Renal pelvis (tissue), 4 donors: ENCODE measurements around the gene BEAN1. TPM values are rescaled to one million over a fixed set of nuclear protein-coding genes. Genes with fewer than 3 reads are reported as not detected.
"Not testable (repeated sequence)": the region's sequence is repeated elsewhere in the genome, so short reads cannot be mapped to it uniquely, and the experiment has no call there.

Experiments used
- DNase-seq: peaks from one replicate; pipeline ENCODE4 v3.0.0-alpha.2; 2013
- polyA plus RNA-seq, 3 donors: library from polyadenylated mRNA; unstranded; fragments of 120-200 nt; gene quantifications; one replicate each; pipeline ENCODE4 v1.2.1, GENCODE V29; 2013; ENCODE audit not compliant: insufficient read length in 3 of 3

BEAN1 gene
- polyA plus RNA-seq, 3 donors, result 1.5 to 3.8 (median 3.4) TPM

DNA sequence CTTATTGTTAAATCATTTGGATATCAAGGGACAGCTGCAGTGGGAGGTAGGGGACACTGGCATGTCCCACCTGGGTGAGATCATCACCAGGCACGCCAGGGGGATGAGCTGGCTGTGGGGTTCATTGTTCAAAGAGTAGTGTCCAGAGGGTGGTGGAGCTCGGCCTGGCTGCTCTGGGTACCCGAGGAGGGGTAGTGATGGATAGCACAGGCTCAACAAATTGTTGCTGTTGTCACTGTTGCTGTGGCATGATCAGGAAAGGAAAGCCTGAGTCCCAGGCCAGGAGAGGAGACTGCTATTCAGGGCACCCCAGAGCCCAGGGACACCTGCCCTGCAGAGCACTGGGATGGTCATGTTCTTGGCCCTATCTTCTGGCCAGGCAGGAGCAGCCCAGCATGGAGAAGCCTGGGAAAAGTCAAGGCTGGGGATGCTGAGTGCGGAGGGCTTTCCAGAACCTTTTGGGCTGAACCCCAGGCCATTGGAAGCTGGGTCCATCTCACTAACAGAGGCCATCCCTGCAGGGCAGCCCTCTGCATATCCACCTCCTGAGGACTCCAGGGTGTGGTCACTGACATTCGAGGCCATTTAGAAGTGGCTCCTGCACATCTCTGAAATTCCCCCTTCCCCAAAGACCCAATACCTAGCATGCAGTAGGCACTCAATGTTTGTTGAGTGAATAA is 12.1 kb downstream of the BEAN1 start:
- DNase-seq, result no peak

DNA sequence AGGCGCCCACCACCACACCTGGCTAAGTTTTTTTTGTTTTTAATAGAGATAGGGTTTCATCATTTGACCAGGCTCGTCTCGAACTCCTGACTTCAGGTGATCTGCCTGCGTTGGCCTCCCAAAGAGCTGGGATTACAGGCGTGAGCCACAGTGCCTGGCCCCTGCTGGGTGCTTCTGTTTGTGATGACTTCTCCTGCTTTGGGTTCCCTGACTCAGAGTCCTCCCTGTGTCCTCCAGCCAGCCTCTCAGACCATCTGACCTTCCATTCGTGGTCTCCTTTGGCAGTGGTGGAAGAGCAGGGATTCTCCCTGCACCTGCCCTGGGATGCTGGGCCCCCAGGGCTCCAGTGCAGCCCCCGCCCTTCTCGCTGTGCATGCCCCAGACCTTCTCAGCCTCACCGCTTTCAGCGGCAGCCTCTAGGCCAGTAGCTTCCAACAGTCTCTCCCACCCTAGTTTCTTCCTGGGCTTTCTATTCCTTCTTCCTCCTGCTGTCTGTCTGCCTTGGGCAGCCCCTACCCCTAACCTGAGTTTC is 13.2 kb downstream of the BEAN1 start:
- DNase-seq, result no peak

GRCh38 chr16:66440970-66441369 is 13.9 kb downstream of the BEAN1 start:
- no peak for DNase-seq

- no peak for DNase-seq
Observed at GRCh38 chr16:66441586-66442375, 14.7 kb downstream of the BEAN1 start.

DNA sequence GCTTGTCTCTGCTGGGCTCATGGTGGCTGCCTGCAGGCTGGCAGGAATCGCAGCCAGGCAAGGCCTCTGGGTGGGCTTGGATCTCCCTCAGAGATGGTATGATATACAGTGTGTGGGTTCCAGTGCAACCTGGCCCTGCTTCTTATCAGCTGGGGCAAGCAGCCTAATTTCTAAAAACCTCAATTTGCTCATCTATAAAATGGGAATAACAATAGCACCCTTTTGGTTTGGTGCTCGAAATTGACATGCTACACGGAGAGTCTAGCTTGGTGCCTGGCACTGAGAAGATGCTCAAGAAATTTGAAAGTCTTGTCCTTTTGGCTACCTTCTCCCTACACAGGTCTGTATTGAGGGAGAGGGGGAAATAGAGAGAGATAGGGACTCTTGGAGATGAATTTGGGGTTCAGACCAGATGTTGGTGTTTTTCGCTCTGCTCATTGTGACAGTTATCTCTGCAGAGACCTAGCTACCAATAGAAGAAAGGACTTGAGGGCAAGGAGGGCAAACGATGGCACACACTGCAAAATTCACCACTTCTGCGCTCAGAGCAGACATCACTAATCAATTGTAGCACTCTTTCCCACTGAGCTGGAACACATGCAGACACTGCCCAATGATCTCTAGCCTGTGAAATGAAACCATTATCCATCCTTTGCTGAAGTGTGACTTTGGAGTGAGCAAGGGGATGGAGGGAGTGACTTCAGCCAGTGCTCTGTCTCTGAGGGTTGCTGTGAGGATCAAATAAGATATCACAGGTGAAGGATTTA is 15.6 kb downstream of the BEAN1 start:
- no peak for DNase-seq

GRCh38 chr16:66443269-66443652 is 16.2 kb downstream of the BEAN1 start:
- no peak for DNase-seq

GRCh38 chr16:66444049-66444481 is 17.0 kb downstream of the BEAN1 start:
- no peak for DNase-seq

DNA sequence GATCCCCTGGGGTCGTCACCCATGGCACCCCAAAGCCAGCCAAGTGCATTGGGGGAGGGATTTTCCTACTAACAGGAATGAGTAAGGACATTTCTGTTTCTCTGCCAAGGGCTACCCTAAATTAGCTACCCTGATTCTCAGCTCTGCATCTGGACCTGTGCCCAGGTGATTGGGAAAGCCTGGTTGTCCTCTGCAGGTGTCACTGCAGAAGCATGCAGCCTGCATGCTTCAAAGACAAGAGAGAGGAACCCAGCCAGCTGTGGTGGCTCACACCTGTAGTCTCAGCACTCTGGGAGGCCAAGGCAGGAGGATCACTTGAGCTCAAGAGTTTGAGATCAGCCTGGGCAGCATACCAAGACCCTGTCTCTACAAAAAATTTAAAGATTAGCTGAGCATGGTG is 19.6 kb downstream of the BEAN1 start:
- DNase-seq, result no peak

GRCh38 chr16:66447491-66447890 is 20.4 kb downstream of the BEAN1 start:
- no peak for DNase-seq

DNA sequence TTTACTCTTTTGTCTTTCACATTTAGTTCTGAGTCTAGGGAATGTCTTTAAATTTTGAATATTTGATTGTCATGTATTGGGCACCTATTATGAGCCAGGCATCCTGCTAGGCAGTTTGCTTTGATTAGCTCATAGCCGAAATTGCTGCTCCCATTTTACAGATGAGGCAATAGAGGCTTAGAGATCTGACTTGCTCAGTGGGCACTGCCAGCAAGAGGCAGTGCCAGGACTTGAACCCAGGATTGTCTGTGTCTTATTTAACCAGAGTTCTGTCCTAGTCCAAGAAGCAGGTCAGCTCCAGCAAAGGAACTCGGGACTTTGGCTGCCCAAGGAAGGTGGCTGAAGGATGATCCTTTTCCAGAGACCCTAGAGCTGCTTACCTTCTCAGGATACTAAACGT is 24.5 kb downstream of the BEAN1 start:
- no peak for DNase-seq

DNA sequence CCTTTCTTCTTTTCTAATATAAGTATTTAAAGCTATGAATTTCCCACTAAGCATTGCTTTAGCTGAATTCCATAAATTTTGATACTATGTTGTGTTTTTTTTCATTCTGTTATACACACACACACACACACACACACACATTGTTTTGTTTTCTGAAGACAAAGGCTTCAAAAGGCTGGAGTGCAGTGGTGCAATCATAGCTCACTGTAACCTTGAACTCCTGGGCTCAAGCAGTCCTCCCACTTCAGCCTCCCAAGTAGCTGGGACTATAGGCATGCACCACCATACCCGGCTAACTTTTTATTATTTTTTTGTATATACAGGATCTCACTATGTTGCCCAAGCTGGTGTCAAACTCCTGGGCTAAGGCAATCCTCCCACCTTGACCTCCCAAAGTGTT is 26.1 kb downstream of the BEAN1 start:
- DNase-seq, result not testable (repeated sequence)

GRCh38 chr16:66454751-66455150 is 27.7 kb downstream of the BEAN1 start:
- no peak for DNase-seq

GRCh38 chr16:66455970-66456369 is 28.9 kb downstream of the BEAN1 start:
- DNase-seq, result no peak

- DNase-seq, result no peak
Observed at GRCh38 chr16:66457888-66458287, 30.8 kb downstream of the BEAN1 start.

- DNase-seq, result no peak
Observed at GRCh38 chr16:66458292-66458691, 31.2 kb downstream of the BEAN1 start.

DNA sequence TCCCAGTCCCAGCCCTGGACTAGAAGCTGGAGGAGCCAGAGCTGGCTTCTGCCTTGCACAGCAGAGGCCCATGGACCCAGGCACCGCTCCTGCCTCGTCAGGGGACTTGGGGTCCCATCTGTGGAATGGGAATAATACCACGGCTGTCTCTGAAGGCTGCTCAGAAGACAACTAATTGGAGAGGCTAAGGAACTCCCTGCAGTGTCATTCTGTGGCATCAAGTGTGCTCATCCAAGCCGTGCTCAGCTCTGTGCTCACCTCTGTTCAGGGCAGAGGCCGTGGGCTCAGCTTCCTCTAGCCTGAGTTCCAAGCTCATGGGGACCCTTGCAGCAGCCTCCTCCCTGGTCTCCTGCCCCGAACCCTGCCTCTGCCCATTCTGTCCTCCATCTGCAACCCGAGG is 31.8 kb downstream of the BEAN1 start:
- DNase-seq, result no peak

DNA sequence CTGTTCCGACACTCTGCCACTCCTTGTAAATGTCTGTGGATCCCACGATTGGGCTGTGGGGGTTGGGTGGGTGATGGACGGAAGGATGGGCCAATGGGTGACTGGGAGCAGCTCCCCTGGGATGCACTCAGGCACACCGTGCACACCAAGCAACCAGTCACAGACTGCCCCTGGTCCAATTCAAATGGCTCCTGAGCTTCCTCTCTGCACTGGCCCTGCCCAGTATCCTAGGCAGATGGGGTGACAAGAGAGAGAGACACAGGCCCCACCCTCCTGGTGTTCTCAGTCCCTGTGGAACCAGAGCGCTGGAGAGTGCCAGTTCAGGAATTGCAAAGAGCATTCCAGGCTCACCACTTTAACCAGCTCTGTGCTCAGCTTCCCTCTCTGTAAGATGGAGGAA is 32.8 kb downstream of the BEAN1 start:
- DNase-seq, result no peak

DNA sequence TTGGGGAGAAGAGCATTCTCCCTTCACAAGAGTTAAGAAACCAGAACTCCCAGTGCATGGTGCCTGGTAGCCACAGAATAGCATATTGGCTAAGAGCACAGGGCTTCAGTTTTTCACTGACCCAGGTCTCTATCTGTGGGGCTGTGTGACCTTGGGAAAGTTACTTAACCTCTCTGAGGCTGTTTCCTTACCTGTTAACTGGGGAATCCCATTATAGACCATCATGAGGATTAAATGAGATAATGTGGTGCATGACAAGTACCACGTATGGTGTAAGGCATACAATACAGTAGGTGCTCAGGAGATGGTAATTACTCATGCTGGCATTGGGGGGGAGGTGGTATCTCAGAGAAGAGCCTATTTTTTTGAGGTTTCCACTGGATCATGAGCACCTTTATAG is 33.6 kb downstream of the BEAN1 start:
- DNase-seq, result no peak

GRCh38 chr16:66462912-66463311 is 35.8 kb downstream of the BEAN1 start:
- DNase-seq, result no peak

DNA sequence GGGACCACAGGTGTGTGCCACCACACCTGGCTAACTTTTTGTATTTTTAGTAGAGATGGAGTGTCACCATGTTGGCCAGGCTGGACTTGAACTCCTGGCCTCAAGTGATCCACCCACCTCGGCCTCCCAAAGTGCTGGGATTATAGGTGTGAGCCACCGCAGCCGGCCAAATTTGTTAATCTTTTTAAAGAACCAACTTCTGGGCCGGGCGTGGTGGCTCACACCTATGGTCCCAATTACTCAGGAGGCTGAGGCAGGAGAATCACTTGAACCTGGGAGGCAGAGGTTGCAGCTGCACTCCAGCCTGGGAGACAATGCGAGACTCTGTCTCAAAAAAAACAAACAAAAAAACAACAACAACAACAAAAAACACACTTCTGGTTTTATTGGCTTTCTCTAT is 38.9 kb downstream of the BEAN1 start:
- DNase-seq, result not testable (repeated sequence)

DNA sequence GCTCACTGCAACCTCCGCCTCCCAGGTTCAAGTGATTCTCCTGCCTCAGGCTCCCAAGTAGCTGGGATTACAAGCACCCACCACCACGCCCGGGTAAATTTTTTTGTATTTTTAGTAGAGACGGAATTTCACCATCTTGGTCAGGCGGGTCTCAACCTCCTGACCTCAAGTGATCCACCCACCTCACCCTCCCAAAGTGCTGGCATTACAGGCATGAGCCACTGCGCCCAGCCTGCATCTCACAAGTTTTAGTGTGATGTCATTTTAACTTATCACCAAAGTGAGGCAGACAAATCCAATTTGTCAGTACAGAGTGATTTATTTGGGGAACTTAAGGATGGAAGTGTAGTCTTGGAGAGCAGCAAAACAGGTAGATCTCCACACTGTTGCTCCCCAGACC is 39.5 kb downstream of the BEAN1 start:
- not testable (repeated sequence) for DNase-seq

DNA sequence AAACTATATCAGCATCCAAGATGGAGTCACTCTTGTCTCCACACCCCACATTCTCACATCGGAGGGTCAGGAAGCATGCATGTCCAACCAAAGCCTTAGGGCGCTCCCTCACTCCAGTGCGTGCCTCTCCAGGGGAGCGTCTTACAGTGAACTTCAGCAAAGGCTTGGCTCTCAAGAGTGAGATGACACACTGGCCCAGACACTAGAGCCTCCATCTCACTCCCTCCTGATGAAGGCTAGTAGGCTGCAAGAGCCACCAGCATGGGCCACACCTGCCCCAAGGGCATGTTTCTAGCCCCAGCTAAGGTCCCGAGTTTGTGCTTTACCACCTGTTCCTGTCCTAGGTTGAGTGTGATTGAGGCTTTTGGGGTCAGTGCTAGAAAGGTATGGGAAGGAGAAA is 40.5 kb downstream of the BEAN1 start:
- DNase-seq, result no peak
